GM21619 (cell line): Measurements from ENCODE around the gene ASB2.

Experiments
- ATAC-seq: cut with Tn5 transposase; IDR thresholded peaks from one replicate; pipeline ENCODE4 v1.9.1; 2021; ENCODE audit not compliant: unreplicated experiment

Gene ASB2

DNA sequence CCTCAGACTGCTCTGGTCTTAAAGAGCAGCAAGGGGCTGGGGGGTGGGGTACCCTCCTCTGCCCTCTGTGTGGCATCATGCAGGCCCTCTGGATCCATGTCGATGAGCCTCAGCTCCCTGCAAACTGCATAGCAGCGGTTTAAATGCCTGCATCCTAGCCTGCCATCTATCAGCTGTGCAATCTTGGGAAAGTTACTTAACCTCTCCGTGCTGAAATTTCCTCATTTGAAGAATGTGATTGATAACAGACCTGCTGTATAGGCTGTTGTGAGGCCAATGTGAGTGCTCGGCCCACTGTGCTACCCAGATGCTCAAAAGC lies 45.4 kb downstream of the ASB2 start:
- ATAC-seq = no peak

DNA sequence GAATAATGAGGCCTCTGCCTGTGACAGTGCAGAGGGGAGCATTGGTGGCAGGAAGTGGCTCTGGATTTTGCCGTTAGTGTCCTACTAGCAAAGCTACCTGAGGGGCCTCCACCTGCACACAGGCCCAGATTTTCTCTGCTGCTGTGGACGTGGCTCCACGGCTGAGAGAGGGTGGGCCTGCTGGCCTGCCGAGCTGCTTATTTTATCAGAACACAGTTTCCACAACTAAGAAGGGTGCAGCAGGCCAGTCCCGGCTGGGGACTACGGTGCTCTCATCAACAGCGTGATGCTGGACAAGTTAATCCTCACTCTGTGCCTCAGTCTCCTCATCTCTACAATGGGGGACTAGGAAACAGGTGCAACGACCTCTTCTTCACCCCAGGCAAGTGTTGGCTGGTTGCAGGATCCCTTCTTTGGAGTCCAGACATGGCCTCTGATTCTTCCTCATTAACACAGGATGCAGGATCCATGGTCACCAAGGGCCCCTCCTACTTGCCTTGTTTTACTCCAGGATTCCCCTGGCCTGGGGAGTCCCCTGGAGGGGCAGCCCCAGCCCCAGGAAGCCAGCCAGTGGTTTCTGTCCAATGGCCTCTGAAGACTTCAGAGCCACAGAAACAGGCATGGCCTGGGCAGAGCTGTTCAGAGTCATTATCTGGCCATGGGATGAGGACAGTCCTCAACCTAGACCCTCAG lies 45.9 kb downstream of the ASB2 start:
- no peak for ATAC-seq

DNA sequence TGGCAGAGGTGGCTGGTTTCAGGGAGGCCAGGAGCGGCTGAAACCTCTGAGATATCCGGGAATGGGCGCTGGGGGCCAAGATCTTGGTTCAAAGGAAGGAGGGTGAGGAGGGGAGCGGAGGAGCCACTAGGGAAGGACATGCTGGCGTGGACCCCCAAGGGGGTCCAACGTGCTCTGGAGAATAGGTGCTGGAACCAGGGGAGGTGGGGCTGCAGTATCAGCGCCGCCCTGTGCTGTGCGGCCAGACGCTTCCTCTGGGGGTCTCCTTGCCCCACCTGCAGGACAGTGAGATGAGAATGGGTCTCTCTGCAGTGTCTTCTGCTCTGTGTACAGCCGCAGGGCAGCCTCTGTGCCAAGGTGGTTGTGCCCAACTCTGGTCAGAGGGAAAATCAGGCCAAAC lies 46.7 kb downstream of the ASB2 start:
- no peak for ATAC-seq

DNA sequence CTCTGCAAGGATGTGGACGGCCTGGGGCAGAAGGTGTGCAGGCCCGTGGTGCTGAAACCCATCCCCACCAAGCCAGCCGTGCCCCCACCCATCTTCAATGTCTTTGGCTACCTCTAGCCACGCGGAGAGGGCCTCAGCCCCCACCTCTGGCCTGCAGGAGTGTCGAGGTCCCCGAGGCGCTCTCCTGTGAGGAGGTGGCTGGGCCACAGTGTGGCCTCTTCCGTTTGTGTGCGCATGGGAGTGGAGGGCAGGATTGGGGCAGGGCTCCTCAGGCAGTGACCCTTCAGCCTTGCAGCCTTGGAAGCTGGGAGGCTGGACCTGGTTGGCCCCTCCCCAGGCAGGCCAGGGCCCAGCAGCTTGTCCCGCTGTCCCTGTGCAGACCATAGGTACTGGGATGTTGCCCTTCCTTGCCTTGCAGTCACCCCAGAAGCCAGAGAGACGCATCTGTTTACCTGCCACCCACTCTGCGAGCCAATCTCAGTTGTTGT lies 47.3 kb downstream of the ASB2 start:
- no peak for ATAC-seq

DNA sequence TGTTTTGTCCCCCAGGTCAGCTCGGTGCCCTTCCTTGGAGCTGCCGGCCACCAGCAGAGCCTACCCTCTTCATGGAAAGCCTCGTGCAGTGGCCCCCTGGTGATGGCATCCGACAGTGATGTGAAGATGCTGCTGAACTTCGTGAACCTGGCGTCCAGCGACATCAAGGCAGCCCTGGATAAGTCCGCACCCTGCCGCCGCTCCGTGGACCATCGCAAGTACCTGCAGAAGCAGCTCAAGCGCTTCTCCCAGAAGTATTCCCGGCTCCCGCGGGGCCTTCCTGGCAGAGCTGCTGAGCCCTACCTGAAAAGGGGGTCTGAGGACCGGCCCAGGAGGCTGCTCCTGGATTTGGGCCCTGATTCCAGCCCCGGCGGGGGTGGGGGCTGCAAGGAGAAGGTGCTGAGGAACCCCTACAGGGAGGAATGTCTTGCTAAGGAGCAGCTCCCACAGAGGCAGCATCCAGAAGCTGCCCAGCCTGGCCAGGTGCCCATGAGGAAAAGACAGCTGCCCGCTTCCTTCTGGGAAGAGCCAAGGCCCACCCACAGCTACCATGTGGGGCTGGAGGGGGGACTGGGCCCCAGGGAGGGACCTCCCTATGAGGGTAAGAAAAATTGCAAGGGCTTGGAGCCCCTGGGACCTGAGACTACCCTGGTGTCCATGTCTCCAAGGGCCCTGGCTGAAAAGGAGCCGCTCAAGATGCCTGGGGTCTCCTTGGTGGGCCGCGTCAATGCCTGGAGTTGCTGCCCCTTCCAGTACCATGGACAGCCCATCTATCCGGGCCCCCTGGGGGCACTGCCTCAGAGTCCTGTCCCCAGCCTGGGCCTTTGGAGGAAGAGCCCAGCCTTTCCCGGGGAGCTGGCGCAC lies 48.0 kb downstream of the ASB2 start:
- no peak for ATAC-seq

DNA sequence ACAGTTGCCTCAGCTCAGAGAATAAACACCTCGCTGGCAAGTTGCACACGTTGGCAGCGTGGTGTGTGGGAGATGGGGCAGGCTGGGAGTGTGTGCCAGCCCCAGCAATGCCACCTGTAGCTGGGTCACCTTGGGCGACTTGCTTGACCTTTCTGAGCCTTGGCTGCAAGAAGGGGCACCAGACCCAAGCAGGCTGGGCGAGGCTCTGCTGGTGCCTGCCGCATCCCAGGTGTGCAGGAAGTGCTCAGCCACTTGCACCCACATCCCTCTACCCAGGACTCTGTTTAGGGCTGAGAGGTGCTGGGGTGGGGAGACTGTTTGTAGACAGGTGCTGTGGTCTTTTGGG lies 48.6 kb downstream of the ASB2 start:
- ATAC-seq = no peak

DNA sequence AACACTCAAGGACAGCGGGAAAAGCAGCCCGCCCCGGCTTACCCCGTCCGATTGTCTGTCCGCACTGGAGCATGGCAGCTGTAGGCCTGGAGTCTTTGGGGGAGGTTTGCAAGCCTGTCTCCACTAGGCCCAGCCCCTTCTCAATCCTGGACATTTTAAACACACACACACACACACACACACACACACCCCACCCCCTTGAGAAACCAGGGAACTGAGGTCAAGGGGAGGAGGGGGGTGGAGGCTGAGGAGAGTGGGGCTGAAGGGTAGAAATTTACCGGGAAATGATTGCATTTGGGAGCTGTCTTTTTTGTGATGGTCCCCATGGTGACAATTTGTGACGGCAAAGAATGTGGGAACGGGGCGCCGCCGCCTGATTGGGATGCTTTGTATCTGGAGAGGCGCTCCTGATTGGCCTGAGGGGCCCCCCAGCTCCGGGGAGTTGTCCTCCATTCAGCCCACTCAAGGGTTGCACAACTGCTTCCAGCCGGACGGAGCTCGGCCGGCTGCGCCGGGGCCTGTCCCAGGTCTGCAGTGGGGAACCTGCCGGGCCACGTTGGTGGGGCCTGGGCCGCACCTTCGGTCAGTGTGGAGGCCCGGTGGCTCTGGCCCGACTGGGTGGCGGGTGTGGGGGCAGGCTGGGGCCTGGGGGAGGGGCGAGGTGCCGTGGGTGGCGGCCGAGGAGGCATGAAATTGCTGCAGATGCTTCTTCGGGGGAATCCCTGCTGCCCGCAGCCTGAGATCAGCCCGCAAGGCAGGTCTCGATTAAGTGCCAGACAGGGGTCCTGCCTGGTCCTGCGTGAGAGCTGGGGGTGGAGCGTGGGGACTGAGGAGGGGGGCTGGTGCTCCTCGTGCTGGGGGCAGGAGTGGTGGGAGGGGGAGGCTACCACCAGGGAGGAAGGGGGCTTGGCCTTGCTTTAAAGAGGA lies 49.2 kb downstream of the ASB2 start, which contains the start of gene FAM181A:
FAM181A (plus strand) TSS at position 472 of the 927 bp plus-strand sequence. CDS start 942 bp downstream, outside the sequence.
- ATAC-seq = no peak

DNA sequence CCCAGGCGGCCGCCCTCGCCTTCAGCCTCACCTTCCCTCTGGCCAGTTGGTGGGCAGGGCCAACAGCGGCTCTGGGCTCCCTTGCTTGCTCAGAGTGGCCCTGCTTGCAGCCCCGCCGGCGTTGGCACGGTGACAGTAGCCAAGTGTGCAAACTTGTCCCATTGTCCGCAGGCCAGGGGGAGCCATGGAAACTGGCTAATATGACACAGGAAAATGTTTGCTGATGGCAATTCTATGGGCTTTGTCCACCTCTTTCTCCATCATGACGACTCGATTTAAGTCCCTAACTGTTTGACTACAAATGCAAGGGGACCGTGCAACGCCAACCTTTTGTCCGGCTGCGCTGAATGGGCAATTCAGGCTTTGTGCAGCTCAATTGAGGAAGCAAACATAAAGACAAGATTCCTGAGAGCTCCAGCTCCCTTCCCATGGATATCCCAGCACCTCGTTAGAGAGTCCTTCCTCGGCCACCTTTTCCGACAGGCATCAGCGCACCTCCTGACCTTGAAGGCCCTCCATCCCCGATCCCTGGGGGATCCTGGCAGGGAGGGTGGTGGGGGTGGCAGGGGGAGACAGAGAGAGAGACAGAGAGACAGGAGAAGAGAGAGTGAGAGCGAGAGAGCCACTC lies 50.0 kb downstream of the ASB2 start:
- ATAC-seq = no peak

DNA sequence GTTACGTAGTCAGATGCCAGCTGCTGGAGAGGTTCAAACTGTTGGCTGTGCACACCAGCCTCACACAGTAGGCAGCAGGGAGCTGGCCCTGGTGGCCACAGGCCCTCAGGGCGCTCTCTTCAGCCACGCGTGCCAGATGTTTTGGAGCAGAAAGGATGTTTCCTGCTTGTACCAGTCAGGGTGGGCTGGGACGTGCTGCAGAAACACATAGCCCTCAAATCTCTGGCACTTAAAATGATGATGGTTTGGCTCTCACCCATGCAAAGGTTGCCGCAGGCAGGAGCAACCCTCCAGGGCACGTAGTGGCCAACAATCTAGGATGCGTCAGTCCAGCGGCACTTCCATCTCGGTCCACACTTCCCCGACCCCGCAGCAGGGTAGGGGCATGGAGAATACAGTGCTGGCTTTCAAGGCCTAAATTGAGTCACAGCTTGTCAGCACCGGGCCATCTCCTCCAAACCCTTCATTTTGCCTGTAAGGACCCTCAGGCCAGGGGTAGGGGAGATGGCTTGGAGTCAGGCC lies 50.9 kb downstream of the ASB2 start:
- no peak for ATAC-seq

DNA sequence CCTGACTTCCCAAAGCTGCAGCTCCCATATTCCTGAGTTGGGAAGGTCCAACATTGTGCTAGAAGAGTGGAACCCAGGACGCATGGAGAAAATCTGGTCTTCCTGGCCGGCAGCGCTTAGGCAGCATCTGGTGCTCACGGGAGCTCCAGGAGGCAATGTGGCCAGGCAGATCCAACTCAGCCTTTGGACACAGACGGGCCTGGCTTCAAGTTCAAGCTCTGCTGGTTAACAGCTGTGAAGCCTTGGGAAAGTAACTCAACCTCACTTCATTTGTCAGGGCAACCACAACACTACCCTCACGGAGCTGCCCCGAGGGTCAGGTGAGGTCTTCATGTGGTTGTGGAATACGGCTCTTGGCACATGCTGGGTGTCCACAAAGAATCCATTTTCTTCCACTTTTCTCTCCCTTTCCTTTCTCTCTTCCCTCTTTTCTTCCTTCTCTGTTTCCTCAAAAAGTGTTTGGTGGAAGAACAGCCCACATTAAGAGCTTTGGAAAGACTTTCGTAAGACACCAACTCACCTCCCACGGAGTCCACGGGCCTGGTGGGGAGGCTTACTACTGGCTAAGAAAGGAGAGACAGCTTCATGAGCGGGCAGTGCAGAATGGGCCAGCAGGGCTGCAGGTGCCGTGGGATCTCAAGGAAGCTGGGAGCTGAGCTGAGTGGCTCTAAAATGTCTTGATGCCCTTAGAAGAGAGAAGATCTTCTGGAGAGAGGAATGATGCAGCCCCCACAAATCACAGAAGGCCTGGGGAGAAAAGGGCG lies 51.6 kb downstream of the ASB2 start:
- no peak for ATAC-seq

DNA sequence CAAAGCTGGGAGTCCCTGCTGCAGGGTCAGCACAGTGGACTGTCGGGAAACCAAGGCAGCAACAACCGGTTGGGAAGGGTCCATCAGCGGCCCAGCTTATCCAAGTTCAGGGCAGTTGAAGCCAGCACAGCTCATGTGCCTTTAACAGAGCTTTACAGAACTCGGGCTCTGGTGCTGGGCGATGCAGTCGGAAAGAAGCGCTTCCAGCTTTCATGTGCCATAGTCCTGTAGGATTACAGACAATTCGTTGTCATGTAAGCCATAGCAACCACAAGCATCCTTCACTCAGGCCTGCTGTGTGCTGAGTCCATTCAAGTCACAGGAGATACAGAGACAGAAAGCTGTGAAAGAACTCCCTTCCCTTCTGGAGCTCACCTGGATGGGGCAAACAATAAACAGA lies 52.7 kb downstream of the ASB2 start:
- no peak for ATAC-seq

DNA sequence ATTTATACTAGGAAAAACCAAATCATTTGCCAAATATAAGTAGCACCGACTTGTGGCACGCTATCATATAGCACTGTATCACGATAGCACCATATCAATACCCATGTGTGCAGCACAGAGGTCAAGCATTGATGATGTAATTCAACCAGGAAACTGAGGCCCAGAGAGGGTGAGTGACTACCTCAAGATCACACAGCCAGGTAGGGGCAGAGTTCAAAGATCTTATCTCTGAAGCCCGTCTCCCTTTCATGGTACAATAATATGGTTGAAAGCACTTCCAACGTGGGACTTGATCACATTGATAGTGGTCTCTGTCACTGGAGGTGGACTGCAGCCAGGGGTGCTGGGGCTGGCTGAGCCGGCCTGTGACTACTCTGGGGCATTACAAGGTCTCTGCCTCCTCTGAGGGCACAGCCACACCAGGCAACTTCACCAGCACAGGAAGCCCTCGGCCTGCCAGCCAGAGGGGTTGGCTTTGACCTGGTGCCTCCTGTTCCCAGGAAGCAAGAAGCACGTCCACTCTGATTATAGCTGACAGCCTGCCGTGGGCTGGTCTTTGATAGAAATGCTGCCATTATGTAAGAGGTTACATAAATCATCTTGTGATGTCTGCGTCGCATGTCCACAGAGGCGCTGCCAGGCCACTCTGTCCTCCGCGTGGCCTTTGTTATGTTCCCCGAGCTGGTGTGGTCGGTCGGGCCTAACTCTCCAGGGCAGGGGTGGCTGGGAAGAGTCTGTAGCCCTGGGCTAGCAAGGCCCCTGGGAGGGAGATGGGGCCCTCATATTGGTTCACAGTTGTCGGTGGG lies 55.2 kb downstream of the ASB2 start:
- no peak for ATAC-seq

DNA sequence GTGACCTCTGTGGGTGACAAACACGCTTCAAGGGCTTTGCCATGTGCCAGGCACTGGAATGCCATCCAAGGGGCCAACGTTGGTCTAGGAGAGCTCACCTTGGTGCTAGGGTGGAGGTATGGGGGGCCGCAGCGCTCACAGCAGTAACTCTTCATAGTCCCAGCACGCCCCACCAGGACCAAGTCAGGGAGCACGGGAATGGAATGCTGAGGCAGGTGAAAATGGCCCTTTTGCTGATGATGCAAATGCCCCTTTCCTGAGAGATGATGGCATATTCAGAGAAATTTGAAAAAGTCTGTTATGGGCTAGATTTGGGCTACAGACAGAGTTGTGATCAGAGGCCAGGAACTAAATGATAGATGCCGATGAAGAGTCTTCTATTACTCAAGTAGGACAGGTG lies 59.2 kb downstream of the ASB2 start:
- no peak for ATAC-seq

DNA sequence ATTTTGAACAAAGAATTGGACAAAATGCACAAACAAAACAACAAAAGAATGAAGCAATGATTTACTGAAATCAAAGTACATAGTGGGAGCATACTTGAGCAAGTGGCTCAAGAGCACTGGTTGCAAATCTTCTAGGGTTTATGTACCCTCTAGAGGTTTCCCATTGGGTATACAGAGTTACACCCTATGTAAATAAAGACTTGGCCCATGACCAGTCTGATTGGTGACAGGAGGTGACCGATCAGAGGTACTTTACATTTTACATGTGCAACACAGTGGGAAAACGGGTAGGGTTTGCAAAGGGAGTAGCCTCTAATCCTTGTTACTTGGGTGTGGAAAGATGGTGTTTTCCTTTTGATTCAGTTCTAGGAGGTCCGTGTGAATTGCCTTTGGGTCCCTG lies 59.9 kb downstream of the ASB2 start:
- no peak for ATAC-seq

DNA sequence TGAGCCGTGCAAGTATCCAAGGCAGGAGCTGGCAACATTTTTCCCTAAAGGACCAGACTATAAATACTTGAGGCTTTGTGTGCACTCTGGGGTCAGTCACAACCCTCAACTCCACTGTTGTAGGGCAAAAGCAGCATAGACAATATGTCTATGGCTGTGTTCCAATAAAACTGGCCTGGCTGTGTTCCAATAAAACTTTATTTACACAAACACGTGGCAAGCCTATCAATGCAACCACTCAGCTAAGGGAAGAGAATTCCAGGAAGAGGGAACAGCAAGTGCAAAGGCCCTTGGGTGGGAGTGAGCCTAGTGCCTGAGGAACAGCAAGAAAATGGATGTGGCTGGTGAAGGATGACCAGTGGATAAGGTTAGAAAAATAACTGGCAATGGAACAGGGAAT lies 60.6 kb downstream of the ASB2 start:
- no peak for ATAC-seq

DNA sequence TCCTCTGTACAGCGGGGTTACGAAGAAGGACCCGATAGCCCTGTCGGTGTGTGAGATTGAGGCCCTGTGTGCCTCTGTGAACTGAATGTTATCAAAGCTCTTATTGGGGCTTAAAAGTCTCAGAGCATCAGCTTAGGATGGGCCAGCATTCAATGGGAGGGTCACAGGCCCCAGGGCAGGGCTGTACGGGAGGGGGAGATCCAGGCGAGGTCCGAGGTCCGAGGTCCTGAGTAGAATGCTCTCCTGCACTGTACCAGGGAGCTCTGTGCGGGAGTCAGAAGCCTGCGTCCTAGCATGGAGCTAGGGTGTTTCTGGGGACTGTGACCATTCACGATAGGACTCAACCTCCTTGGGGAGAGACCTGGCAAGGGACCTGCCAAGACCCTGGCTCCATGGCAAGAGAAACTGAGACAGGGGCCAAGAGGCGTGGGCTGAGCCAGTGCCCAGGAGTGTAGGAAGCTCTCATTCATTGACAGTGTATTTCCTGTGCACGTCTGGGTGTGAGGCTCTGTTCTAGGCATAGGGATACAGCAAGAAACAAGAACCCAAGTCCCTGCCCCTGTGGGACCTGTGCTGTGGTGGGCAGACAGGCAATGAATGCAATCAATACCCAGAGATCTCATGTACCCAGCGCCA lies 61.2 kb downstream of the ASB2 start:
- ATAC-seq = no peak

DNA sequence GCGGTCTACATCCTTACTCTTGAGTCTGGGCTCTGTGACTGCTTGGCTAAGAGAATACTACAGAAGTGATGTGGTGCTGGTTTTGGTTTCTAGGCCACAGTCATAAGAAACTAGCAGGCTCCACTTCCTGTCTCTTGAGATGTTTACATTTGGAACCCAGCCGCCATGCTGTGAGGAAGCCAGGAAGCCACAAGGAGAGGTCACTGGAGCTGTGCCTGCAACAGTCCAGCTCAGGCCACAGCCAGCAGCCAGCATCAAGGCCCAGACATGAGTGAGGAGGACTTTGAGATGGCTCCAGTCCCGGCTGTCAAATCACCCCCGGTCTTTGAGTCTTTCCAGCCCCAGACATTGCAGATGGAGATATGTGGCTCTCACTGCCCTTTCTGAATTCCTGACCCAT lies 62.1 kb downstream of the ASB2 start:
- no peak for ATAC-seq

DNA sequence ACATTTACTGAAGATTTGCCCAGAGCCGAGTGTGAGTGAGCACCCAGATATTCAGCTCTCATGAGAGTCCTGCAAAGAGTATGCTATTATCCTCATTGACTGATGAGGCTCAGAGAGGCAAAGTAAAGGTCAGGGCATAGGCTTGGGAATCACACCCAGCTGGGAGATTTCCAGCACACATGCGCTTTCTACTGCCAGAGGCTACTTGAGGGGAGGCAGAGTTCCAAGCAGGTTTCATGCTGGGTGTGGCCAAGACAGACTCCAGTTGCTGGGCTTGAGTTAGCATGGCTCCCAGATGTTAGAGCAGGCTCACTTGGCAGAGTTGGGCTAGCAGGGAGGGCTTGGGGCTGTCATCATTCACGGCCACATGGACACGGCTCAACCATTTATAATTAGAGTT lies 63.6 kb downstream of the ASB2 start:
- no peak for ATAC-seq
